H9 (cell line): ENCODE results near the gene SGCD. TPM values are rescaled to one million over a fixed set of nuclear protein-coding genes. Genes with fewer than 3 reads are reported as not detected.

ENCODE experiments used
- DNase-seq: peaks from one replicate; pipeline ENCODE4 v3.0.0-alpha.2; 2017
- H2AFZ ChIP-seq: one replicate; pipeline ENCODE4 v1.6.1; 2013; ENCODE audit warnings: mild to moderate bottlenecking, low read length, control low read depth, moderate library complexity
- H2AK5ac ChIP-seq: 2 replicates; pipeline ENCODE4 v1.6.1; 2013; ENCODE audit warnings: low read length, control low read depth, mixed read lengths; ENCODE audit not compliant: insufficient read length
- H2BK120ac ChIP-seq: one replicate; pipeline ENCODE4 v1.6.1; 2013; ENCODE audit warnings: low read depth, mild to moderate bottlenecking, low read length, control low read depth, inconsistent platforms; ENCODE audit not compliant: poor library complexity, severe bottlenecking
- H2BK12ac ChIP-seq: 2 replicates; pipeline ENCODE4 v1.6.1; 2013; ENCODE audit warnings: low read length, control low read depth, mixed read lengths, low read depth; ENCODE audit not compliant: insufficient read length
- H2BK15ac ChIP-seq: 2 replicates; pipeline ENCODE4 v1.6.1; 2013; ENCODE audit warnings: low read depth, low read length, control low read depth
- H2BK20ac ChIP-seq: one replicate; pipeline ENCODE4 v1.6.1; 2013; ENCODE audit warnings: low read depth, mild to moderate bottlenecking, low read length, control low read depth, inconsistent platforms; ENCODE audit not compliant: poor library complexity, severe bottlenecking
- H2BK5ac ChIP-seq: 2 replicates; pipeline ENCODE4 v1.6.1; 2013; ENCODE audit warnings: low read length, control low read depth, mixed read lengths; ENCODE audit not compliant: insufficient read length
- H3K14ac ChIP-seq: 2 replicates; pipeline ENCODE4 v1.6.1; 2013; ENCODE audit warnings: low read length, control low read depth; ENCODE audit not compliant: insufficient read depth
- H3K18ac ChIP-seq: 2 replicates; pipeline ENCODE4 v1.6.1; 2013; ENCODE audit warnings: low read depth, mild to moderate bottlenecking, mixed read lengths, low read length, control low read depth; ENCODE audit not compliant: insufficient read length
- H3K23ac ChIP-seq: 2 replicates; pipeline ENCODE4 v1.6.1; 2013; ENCODE audit warnings: low read length, control low read depth, mixed read lengths, low read depth; ENCODE audit not compliant: insufficient read length
- H3K23me2 ChIP-seq: 2 replicates; pipeline ENCODE4 v1.6.1; 2013; ENCODE audit warnings: low read depth, mild to moderate bottlenecking, mixed read lengths, low read length, control low read depth; ENCODE audit not compliant: insufficient read length, poor library complexity, severe bottlenecking
- H3K27ac ChIP-seq: 2 replicates; pipeline ENCODE4 v1.5.1; 2013; ENCODE audit warnings: low read length, control low read depth, mixed read lengths, low read depth; ENCODE audit not compliant: insufficient read length
- H3K27me3 ChIP-seq: 2 replicates; pipeline ENCODE4 v1.6.1; 2013; ENCODE audit warnings: low read length, control low read depth, inconsistent platforms; ENCODE audit not compliant: insufficient read depth
- H3K4ac ChIP-seq: 2 replicates; pipeline ENCODE4 v1.6.1; 2013; ENCODE audit warnings: low read depth, mild to moderate bottlenecking, control low read depth, inconsistent platforms, low read length, moderate library complexity
- H3K4me1 ChIP-seq: 2 replicates; pipeline ENCODE4 v1.6.1; 2013; ENCODE audit warnings: low read length, control low read depth, inconsistent platforms; ENCODE audit not compliant: insufficient read depth
- H3K4me2 ChIP-seq: 2 replicates; pipeline ENCODE4 v1.6.1; 2013; ENCODE audit warnings: low read length, control low read depth, mixed read lengths; ENCODE audit not compliant: insufficient read length, insufficient read depth
- H3K56ac ChIP-seq: 2 replicates; pipeline ENCODE4 v1.6.1; 2013; ENCODE audit warnings: low read depth, mild to moderate bottlenecking, mixed read lengths, low read length, control low read depth; ENCODE audit not compliant: insufficient read length
- H3K79me1 ChIP-seq: 2 replicates; pipeline ENCODE4 v1.6.1; 2013; ENCODE audit warnings: low read depth, mild to moderate bottlenecking, moderate library complexity, low read length, control low read depth, inconsistent platforms; ENCODE audit not compliant: insufficient read depth, poor library complexity, severe bottlenecking
- H3K79me2 ChIP-seq: 2 replicates; pipeline ENCODE4 v1.6.1; 2013; ENCODE audit warnings: low read length, control low read depth, inconsistent platforms; ENCODE audit not compliant: insufficient read depth
- H3K9ac ChIP-seq: 2 replicates; pipeline ENCODE4 v1.6.1; 2013; ENCODE audit warnings: low read length, control low read depth, mixed read lengths; ENCODE audit not compliant: insufficient read length; ENCODE audit errors: extremely low read depth
- H3K9me3 ChIP-seq: one replicate; pipeline ENCODE4 v1.6.1; 2013; ENCODE audit warnings: low read depth, low read length, inconsistent platforms; ENCODE audit not compliant: control insufficient read depth
- H3T11ph ChIP-seq: one replicate; pipeline ENCODE4 v1.6.1; 2013; ENCODE audit warnings: mild to moderate bottlenecking, low read length, control low read depth, inconsistent platforms
- H4K20me1 ChIP-seq: one replicate; pipeline ENCODE4 v1.6.1; 2013; ENCODE audit not compliant: control insufficient read depth, insufficient read length, insufficient read depth
- H4K5ac ChIP-seq: 2 replicates; pipeline ENCODE4 v1.6.1; 2013; ENCODE audit warnings: low read depth, mild to moderate bottlenecking, mixed read lengths, low read length, control low read depth; ENCODE audit not compliant: insufficient read length
- H4K8ac ChIP-seq: replicated peaks from 2 replicates; pipeline ENCODE4 v1.6.1; 2013; ENCODE audit warnings: low read length, control low read depth, mixed read lengths, low read depth; ENCODE audit not compliant: insufficient read length
- H4K91ac ChIP-seq: 2 replicates; pipeline ENCODE4 v1.6.1; 2013; ENCODE audit warnings: low read depth, mild to moderate bottlenecking, moderate library complexity, mixed read lengths, low read length, control low read depth; ENCODE audit not compliant: insufficient read length
- H3K27ac Mint-ChIP-seq, 3 experiments: 2 replicates in 2 of 3; 3 replicates in 1 of 3; pipeline ENCODE4 v1.8.0; 2020 to 2021; ENCODE audit warnings: mixed read lengths in 3 of 3, mild to moderate bottlenecking in 1 of 3, moderate library complexity in 1 of 3
- H3K27me3 Mint-ChIP-seq: 2 replicates; pipeline ENCODE4 v1.8.0; 2021; ENCODE audit warnings: low read depth, mild to moderate bottlenecking, moderate library complexity, mixed read lengths
- H3K36me3 Mint-ChIP-seq, 3 experiments: 2 replicates in 2 of 3; 3 replicates in 1 of 3; pipeline ENCODE4 v1.8.0; 2020 to 2021; ENCODE audit warnings: low read depth in 3 of 3, mixed read lengths in 3 of 3; ENCODE audit not compliant: insufficient read depth in 1 of 3
- H3K4me1 Mint-ChIP-seq, 2 experiments: 2 replicates each; pipeline ENCODE4 v1.8.0; 2020; ENCODE audit warnings: mixed read lengths in 2 of 2
- H3K4me3 Mint-ChIP-seq, 2 experiments: 2 replicates in 1 of 2; 3 replicates in 1 of 2; pipeline ENCODE4 v1.8.0; 2020 to 2021; ENCODE audit warnings: mild to moderate bottlenecking in 2 of 2, mixed read lengths in 2 of 2, moderate library complexity in 1 of 2
- H3K9me3 Mint-ChIP-seq, 2 experiments: 2 replicates in 1 of 2; 3 replicates in 1 of 2; pipeline ENCODE4 v1.8.0; 2020; ENCODE audit warnings: mild to moderate bottlenecking in 2 of 2, mixed read lengths in 2 of 2, moderate library complexity in 1 of 2
- CTCF ChIP-seq: fragments of 200-600 bp; sonication (generic); conservative IDR thresholded peaks from 3 replicates; pipeline ENCODE4 v1.8.0; 2021; ENCODE audit warnings: antibody characterized with exemption, mild to moderate bottlenecking
- WGBS: extraction: QIAGEN DNeasy Blood & Tissue Kit; methylation state at CpG from one replicate; pipeline ENCODE4 v1.1.7; 2013; ENCODE audit warnings: missing lambda C conversion rate, low lambda C conversion rate, mixed read lengths; ENCODE audit not compliant: insufficient read length; ENCODE audit errors: extremely low coverage; 5-methylcytosine and 5-hydroxymethylcytosine counted together
- total RNA-seq: library from RNA; stranded (reverse); gene quantifications from 2 replicates; pipeline ENCODE4 v1.2.1, GENCODE V29; 2021

The SGCD gene
- total RNA-seq, 1 experiment from 2014 or later, result 0.11 TPM

- Histone ChIP-seq H2AFZ (no peak overlapping the region), H2BK15ac (no peak overlapping the region)
Observed at GRCh38 chr5:156618601-156619000, 291.6 kb downstream of the SGCD start.

More at GRCh38 chr5:156618601-156619000, 291.6 kb downstream of the SGCD start:
- Mint-ChIP-seq H3K27me3 (no peaks in the 10 kb centered on the region), H3K36me3 (no peaks in the 10 kb centered on the region), H3K4me1 (no peaks in the 10 kb centered on the region), H3K27ac (no peak overlapping the region), H3K4me3 (no peak overlapping the region), H3K9me3 (no peaks in the 10 kb centered on the region; a peak in 1 of 5 replicates)
- H3K9ac ChIP-seq, result no peak overlapping the region
- no peak for DNase-seq
- no peak overlapping the region for H3K27ac ChIP-seq
- H3K27me3 ChIP-seq, result no peaks in the 10 kb centered on the region
- H3K79me1 ChIP-seq, result no peaks in the 10 kb centered on the region
- H2BK5ac ChIP-seq, result no peak overlapping the region
- no peak overlapping the region for H2BK12ac ChIP-seq
- H4K8ac ChIP-seq, result no peak overlapping the region
- no peaks in the 10 kb centered on the region for H3K9me3 ChIP-seq
- no peak overlapping the region for H3K14ac ChIP-seq
- no peaks in the 10 kb centered on the region for H3K23me2 ChIP-seq
- no peak overlapping the region for H2BK20ac ChIP-seq
- H3K18ac ChIP-seq, result no peak overlapping the region
- no peak overlapping the region for H3K4me2 ChIP-seq
- no peak overlapping the region for H3K56ac ChIP-seq
- no peak overlapping the region for H4K5ac ChIP-seq
- H3K4ac ChIP-seq, result no peak overlapping the region
- no CpG with 5 or more reads among the region's 8 CpGs for WGBS
- H3K23ac ChIP-seq, result no peak overlapping the region
- H3T11ph ChIP-seq, result no peak overlapping the region
- no peak overlapping the region for H2BK120ac ChIP-seq
- TF ChIP-seq CTCF, result no peak
- H4K91ac ChIP-seq, result no peak overlapping the region
- no peaks in the 10 kb centered on the region for H3K79me2 ChIP-seq
- H4K20me1 ChIP-seq, result no peaks in the 10 kb centered on the region
- H2AK5ac ChIP-seq, result no peak overlapping the region
- H3K4me1 ChIP-seq, result no peaks in the 10 kb centered on the region
